Astrocyte of the spinal cord (primary cell): ENCODE data around the gene RHEB.

Experiments
- DNase-seq: peaks from one replicate; pipeline ENCODE4 v3.0.0; 2011; ENCODE audit warnings: low read depth, low spot score
- H3K4me3 ChIP-seq: 2 replicates; pipeline ENCODE4 v1.5.1; 2011; ENCODE audit warnings: low read depth, mild to moderate bottlenecking, low read length, moderate library complexity
- in situ Hi-C: cut with HindIII; loops from 2 replicates; pipeline ENCODE4 v1.10.0; 2017; ENCODE audit warnings: low sequenced_read_pairs
- TF ChIP-seq, protein P1 (sequence below): IDR thresholded peaks from 2 replicates; pipeline ENCODE4 v1.5.1; 2012; ENCODE audit warnings: low read depth, mild to moderate bottlenecking, low read length, inconsistent platforms

The RHEB gene

DNA sequence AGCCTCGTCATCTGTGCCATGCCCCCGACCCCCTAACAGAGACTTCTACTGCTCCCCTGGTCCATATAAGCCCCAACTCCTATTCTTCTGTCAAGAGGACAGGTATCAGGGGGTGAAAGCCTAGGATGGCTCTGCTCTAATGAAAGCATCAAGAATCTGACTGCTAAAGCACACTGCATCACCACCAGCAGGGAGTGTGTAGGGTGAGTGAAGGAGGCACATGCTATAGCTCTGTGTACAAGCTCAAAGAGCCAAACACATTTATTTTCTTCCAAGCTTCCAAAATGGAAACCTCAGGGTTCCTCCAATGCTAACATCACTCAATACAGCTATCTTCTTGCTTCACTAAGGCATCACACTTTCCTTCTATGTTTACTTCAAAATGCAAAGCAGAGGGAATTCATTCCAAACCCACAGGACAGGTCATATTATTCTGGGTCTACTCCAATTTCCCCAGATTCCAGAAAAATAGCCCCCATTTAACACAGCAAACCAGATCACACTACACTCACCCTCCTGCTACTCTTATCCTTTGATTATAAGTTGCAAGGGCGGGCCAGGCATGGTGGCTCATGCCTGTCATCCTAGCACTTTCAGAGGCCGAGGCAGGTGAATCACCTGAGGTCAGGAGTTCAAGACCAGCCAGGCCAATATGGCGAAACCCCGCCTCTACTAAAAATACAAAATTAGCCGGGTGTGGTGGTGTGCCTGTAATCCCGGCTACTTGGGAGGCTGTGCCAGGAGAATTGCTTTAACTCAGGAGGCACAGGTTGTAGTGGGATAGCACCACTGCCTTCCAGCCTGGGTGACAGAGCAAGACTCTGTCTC, 36.6 kb downstream of the RHEB start:
- in situ Hi-C loops, result no loop called here
- DNase-seq, result no peak
- no peak overlapping the region for H3K4me3 ChIP-seq
- TF ChIP-seq, protein P1, sequence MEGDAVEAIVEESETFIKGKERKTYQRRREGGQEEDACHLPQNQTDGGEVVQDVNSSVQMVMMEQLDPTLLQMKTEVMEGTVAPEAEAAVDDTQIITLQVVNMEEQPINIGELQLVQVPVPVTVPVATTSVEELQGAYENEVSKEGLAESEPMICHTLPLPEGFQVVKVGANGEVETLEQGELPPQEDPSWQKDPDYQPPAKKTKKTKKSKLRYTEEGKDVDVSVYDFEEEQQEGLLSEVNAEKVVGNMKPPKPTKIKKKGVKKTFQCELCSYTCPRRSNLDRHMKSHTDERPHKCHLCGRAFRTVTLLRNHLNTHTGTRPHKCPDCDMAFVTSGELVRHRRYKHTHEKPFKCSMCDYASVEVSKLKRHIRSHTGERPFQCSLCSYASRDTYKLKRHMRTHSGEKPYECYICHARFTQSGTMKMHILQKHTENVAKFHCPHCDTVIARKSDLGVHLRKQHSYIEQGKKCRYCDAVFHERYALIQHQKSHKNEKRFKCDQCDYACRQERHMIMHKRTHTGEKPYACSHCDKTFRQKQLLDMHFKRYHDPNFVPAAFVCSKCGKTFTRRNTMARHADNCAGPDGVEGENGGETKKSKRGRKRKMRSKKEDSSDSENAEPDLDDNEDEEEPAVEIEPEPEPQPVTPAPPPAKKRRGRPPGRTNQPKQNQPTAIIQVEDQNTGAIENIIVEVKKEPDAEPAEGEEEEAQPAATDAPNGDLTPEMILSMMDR, result no peak

DNA sequence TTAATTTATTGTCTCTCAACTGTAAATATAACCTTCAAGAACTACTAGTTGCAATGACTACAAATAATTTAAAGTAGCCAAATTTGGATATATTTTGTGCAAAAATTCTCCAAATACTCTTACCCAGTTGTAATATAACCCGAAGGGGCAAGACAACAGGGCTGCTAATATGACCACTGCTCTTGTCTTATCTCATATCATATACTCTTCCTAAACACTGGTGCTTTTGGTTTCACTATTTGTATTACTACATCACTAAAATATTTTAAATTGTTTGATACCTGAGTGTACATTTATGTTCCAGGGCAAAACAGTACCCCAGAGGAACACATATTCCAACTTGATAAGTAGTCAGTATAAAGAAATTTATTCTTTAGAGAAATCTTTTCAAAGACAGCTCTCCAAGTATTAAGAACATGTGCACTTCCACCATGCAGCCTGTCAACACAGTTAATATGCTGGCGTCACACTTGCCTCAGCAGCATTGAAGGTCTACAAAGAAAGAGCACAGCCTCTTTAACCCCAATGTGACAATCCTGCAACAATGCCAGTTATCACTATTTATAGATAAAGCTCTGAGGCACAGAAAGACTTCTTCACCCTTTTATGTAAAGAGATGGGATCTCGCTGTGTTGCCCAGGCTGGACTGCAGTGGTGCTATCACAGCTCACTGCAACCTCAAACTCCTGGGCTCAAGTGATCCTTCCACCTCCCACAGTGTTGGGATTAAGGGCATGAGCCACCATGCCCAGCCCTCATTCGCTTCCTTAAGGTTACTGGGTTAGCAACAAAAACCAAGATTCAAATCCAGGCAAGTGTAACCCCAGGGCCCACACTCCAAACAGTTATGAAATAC, 37.8 kb downstream of the RHEB start:
- in situ Hi-C loops, result no loop called here
- DNase-seq, result no peak
- TF ChIP-seq, protein P1, result no peak
- H3K4me3 ChIP-seq, result no peak overlapping the region

DNA sequence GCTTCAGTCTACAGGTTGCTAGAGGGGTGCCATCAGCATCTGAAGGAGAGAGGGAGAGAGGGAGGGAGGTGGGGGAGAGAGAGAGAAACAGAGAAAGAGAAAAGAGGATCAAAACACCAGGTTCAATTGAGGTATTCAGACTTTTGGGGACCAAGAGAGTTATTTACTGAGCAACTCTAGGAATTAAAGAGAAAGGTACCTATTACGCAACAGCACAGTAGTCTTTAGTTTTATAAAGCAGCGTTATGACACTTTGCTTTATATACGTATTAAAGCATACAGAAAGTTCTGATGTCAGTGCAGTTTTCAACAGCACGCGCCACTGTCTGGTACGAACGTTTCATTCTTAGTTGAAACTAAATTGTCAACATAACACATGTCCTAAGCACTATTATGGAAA, 41.8 kb downstream of the RHEB start:
- no peak for DNase-seq
- no peak overlapping the region for H3K4me3 ChIP-seq
- TF ChIP-seq, protein P1, result no peak
- in situ Hi-C loops, result no loop called here

DNA sequence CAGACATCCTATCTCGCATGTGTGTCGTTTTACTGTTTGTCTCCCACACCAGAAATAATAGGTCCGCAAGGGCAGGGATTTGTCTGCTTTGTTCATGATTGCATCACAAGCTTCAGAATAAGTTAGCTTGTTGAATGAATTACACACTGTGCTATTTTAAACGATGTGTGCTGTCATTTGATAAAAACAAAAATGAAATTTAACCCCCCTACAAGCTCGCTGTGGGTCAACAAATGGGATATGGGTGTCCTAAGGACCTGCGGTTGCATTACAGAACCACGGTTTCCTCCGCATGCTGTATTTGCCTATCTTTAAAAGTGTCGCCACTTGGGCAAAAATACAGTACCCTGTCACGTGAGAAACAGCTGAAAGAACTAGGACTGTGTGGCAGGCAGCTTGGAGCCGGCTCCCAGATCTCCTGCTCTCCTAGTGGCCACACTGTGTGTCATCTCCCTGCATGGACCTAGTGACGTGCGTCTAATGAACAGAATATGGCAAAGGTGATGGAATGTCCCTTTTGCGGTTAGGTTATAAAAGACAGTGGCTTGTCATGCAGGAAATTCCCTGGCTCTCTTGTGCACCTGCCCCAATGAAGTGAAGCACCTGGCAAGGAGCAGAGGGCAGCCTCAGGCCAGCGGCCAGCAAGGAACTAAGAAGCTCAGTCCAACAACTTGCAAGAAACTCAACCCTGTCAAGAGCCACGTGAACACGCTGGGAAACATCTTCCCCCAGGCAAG, 46.9 kb downstream of the RHEB start:
- no peak overlapping the region for H3K4me3 ChIP-seq
- TF ChIP-seq, protein P1, result no peak
- in situ Hi-C loops, result no loop called here
- peak; percentile 39 for DNase-seq

DNA sequence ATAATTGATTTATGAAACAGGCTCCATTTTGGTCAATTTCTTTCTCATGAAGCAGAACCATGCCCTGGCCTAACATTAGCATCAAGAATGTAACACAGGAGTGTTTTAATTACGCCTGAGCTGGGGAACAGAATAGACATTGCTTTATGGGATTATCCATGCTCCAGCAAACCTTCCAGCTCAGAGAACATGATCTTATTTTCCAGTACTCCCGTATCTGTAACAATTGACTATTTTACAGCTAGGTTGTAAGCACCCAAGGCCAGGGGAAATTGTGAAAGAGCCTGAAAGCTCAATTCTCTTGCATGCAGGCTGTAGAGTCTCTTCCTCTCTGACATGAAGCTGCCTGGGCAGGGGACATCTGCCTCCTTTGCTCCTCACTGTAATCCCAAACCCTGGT, 49.0 kb downstream of the RHEB start:
- in situ Hi-C loops, result no loop called here
- no peak for DNase-seq
- TF ChIP-seq, protein P1, result no peak
- no peak overlapping the region for H3K4me3 ChIP-seq

DNA sequence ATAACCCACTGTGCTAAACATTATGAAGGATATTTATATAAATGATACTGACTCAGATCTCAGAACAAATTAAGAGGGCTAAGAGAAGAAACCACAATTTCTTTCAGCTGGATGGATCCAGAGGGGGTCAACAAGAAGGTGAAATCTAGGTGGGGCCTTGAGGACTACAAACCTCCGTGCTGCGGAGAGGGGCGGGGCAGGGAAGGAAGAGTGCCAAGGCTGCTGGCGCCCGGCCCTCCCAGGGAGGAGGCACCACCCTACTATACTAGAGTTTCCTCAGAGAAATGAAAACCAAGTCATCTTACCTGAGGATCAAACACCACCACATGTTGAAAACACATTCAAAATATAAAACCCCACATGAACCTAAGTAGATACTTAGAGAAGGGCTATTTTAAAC, 50.4 kb downstream of the RHEB start:
- TF ChIP-seq, protein P1, result no peak
- H3K4me3 ChIP-seq, result no peak overlapping the region
- peak; percentile 21 for DNase-seq
- in situ Hi-C loops, result no loop called here
